TTC549 (cell line): ENCODE data around the gene RNASE13.

Experiments used
- FAIRE-seq: peaks from 2 replicates; lab custom pipeline; 2012; peaks lifted over from hg19 to GRCh38; lab: Jason Lieb, UNC

The RNASE13 gene, protein sequence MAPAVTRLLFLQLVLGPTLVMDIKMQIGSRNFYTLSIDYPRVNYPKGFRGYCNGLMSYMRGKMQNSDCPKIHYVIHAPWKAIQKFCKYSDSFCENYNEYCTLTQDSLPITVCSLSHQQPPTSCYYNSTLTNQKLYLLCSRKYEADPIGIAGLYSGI

DNA sequence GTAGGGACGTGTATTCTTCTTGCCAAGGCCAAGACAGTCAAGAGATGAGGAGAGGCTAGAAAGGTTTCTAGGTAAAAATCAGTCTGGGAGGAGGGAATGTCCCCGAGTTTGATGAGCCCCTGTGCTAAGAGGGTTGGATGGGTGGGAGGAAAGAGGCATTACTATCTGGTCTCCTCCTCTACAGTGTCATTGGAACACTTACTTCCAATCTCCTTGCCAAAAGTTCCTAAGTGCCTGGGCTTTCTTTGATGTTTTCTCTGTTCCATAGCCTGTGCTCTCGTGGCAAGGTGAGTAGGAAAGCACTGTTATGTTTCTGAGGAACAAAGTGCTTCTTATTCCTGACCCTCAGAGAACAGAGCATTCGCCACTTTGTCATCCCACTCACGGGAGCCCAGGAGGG, at the start of gene RNASE13:
Gene RNASE13 (minus strand): TSS at position 101 of the 400 bp plus-strand sequence. CDS start 519 bp downstream, outside the sequence.
- no peak for FAIRE-seq

DNA sequence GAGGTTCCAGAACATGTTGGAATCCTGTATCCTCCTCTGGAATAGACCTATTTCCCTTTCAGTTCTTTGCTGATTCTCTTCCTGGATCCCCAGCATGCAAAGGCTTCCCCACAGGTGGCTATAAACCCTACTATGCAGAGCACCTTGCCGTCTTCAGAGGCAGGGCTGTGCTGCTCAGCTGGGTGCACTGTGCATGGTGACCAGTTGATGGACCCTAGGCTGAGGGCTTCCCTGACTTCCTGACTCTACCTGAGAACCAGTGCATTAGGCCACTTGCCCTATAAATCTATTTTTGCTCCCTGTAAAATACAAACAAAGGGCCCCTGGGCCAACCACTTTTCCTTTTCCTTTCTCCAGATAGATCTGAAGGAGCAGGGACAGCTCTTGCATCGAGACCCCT, 49.8 kb upstream of the RNASE13 start:
- FAIRE-seq = no peak

DNA sequence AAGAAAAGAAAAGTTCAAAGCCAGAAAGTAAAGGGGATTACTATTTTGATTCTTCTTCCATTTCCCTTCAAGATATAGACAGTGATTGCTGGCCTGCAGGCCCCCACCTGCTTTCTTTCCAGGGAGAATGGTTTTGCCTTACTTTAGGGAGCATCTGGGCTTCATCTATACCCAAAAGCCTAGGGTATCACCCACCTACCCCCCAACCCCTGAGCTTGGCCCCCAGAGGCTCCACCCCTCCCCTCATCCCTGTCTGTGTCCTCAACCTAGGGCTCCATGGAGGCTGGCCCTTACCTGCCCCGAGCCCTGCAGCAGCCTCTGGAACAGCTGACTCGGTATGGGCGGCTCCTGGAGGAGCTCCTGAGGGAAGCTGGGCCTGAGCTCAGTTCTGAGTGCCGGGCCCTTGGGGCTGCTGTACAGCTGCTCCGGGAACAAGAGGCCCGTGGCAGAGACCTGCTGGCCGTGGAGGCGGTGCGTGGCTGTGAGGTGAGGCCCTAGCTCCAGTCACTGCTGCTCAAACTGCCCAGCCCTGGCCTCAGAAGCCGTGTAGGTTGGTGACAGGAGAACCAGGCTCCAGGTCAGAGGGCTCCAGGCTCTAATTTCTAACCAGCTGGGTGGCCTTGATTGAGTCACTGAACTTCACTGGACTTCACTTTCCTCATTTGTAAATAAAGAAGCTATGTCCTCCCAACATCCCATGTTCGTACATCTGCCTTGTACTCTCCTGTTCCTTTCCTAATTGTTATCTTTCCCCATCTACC, 49.1 kb upstream of the RNASE13 start:
- FAIRE-seq = no peak

DNA sequence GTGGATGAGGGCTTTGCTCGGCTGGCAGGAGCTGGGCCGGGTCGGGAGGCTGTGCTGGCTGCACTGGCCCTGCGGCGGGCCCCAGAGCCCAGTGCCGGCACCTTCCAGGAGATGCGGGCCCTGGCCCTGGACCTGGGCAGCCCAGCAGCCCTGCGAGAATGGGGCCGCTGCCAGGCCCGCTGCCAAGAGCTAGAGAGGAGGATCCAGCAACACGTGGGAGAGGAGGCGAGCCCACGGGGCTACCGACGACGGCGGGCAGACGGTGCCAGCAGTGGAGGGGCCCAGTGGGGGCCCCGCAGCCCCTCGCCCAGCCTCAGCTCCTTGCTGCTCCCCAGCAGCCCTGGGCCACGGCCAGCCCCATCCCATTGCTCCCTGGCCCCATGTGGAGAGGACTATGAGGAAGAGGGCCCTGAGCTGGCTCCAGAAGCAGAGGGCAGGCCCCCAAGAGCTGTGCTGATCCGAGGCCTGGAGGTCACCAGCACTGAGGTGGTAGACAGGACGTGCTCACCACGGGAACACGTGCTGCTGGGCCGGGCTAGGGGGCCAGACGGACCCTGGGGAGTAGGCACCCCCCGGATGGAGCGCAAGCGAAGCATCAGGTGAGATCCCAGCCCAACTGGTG, 47.0 kb upstream of the RNASE13 start:
- FAIRE-seq = no peak

DNA sequence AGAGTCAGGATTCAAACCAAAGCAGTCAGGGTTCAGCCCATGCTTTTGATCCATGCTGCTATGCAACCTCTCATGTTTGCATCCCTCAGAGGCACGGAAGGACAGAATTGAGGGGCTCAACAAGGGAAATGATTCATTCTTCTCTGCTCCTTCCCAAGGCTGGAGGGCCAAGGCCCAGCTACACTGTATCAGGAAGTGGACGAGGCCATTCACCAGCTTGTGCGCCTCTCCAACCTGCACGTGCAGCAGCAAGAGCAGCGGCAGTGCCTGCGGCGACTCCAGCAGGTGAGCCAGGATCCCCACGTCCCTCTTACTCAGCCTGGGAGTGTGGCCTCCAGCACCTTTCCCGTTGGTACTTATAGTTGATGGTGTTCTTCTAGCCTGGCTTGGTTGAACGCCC, 44.1 kb upstream of the RNASE13 start:
- FAIRE-seq = no peak

DNA sequence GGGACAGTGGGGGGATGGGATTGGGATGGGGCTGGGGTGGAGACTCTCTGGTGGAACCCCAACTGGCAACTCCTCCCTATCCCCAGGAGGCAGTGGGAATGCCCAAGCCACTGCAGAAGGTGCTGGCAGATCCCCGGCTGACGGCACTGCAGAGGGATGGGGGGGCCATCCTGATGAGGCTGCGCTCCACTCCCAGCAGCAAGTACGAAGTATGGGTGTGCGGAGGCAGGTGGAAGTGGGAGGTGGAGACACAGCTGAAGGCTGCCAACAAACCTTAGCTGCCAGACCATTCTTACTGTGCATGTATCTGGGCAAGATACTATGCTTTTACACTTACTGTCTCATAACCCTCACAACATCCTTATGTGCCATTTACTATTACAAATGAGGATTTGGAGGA, 43.7 kb upstream of the RNASE13 start:
- no peak for FAIRE-seq

DNA sequence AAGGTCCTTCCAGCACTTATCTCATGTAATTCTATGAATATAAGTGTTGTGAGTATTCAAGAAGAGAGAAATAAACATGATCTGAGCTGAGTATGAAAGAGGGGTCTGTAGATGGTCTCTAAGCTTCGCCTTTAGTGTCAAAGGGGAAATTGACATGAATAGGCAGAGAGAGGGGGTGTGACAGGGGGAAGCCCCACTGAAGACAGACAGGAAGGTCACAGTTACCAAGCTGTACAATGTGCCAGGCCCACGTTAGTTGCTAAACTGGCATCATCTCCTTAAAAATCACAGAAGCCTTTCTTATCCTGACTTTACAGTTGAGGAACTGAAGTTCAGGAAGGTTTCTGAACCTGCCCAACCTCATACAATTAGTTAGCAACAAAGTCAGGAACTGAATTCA, 43.1 kb upstream of the RNASE13 start:
- FAIRE-seq = no peak

DNA sequence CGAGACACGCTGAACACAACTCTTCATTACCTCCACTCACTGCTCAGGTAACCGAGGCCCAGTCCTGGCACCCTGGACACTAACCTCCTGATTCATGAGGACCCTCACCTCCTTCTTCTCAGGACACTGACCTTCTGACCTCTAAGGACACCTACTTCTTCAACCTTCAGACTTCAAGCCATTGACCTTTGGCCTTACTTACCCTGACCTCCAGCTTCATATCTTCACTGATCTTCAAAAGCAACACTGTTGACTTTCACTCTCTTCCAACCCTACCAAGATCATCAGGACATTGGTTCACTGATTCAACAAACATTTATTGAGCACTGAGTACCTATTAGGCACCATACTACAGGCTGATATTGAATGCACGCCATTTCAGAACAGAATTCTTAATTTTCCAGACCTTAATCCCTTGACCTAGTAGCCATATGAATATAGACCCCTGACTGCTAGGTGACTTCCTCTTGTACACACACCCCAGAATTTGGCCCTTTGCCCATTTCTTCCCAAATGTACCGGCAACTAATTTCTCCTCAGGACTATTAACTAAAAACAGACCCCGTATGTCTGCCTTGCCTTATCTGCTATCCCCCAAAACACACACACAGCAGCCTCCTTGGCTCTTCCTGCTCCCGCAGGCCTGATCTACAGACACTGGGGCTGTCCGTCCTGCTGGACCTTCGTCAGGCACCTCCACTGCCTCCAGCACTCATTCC, 41.3 kb upstream of the RNASE13 start:
- FAIRE-seq = no peak

DNA sequence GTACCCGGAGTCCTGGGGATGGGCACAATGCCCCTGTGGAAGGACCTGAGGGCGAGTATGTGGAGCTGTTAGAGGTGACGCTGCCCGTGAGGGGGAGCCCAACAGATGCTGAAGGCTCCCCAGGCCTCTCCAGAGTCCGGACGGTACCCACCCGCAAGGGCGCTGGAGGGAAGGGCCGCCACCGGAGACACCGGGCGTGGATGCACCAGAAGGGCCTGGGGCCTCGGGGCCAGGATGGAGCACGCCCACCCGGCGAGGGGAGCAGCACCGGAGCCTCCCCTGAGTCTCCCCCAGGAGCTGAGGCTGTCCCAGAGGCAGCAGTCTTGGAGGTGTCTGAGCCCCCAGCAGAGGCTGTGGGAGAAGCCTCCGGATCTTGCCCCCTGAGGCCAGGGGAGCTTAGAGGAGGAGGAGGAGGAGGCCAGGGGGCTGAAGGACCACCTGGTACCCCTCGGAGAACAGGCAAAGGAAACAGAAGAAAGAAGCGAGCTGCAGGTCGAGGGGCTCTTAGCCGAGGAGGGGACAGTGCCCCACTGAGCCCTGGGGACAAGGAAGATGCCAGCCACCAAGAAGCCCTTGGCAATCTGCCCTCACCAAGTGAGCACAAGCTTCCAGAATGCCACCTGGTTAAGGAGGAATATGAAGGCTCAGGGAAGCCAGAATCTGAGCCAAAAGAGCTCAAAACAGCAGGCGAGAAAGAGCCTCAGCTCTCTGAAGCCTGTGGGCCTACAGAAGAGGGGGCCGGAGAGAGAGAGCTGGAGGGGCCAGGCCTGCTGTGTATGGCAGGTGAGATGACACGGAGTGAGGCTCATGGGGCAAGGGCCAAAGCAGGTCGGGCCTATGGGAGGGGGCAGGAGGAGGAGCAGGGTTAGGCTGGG, 40.0 kb upstream of the RNASE13 start:
- no peak for FAIRE-seq

DNA sequence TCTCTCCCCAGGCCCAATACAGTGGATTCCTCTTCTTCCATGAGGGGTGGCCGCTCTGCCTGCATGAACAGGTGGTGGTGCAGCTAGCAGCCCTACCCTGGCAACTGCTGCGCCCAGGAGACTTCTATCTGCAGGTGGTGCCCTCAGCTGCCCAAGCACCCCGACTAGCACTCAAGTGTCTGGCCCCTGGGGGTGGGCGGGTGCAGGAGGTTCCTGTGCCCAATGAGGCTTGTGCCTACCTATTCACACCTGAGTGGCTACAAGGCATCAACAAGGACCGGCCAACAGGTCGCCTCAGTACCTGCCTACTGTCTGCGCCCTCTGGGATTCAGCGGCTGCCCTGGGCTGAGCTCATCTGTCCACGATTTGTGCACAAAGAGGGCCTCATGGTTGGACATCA, 39.3 kb upstream of the RNASE13 start:
- FAIRE-seq = no peak

DNA sequence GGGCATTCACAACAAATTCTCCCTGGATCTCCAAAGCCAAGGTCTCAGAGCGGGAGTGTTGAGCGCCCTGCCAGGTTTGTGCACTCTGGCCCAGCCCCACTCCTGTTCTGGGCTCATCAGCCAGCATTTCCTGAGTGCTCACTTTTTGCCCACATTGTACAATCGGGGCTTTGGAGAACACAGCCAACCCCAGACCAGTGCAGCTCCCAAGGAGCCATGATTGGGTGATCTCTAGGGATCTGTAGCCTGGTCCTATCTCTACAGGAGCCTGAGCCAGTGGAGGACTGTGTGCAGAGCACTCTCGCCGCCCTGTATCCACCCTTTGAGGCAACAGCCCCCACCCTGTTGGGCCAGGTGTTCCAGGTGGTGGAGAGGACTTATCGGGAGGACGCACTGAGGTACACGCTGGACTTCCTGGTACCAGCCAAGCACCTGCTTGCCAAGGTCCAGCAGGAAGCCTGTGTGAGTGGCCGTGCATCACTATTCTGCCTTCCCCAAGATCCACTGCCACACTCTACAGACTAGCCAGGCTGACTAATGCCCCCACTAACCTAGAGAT, 38.3 kb upstream of the RNASE13 start:
- no peak for FAIRE-seq

DNA sequence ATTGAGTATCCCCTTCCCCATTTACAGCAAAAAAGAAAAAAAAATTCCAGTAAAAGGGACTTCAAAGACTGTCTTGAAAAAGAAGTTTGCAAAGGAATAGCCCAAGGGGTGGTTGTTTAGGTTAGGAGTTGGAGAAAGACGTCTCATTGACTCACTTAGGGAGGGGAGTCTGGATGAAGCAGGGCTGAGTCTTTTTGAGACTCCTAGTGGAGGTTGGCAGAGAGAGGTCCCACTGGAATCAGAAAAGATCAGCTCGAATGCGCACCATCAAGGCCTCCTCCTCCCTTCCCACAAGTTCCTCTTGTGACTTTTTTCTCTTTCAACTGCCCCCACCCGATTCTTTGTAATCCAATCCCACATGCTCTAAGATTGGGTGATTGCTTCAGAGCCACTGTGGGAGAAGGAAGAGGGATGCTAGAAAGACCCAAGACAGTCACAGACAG, 37.4 kb upstream of the RNASE13 start:
- FAIRE-seq = no peak

DNA sequence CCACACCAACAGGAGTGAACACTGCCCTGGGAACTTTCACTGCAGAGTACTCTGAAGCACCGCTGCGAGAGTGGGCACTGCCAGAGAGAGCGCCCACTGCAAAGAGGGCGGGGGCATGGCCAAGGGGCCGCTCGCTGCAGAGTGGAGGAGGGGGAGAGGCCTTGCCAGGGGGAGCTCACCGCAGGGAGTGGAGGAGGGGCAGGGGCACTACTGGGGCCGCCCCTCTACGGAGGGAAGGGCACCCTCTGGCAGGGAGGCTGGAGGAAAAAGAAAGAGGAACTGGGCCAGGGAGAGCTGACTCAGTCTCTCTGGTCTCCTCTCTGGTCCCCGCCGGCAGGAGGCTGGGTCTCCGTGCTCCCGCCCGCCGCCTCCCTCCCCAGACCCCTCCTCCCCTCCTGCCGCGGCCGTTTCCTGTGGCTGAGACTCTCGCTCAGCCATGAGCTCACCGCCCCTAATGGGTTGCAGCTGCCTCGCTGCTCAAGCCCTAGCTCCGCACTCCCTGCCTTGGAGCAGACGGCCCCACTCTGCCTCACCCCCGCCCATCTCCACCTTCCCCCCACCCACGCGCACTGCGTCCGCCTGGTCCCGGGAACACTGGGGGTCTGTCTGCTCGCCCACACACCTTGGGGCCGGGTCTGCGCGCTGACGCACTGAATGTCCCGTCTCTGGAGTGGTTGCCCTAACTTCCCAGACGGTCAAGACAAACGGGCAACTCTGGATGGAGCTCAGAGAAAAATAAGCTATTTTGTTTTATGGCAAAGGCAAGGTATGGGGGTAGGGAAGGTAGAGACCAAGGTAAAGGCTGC, 36.8 kb upstream of the RNASE13 start:
- FAIRE-seq = no peak

DNA sequence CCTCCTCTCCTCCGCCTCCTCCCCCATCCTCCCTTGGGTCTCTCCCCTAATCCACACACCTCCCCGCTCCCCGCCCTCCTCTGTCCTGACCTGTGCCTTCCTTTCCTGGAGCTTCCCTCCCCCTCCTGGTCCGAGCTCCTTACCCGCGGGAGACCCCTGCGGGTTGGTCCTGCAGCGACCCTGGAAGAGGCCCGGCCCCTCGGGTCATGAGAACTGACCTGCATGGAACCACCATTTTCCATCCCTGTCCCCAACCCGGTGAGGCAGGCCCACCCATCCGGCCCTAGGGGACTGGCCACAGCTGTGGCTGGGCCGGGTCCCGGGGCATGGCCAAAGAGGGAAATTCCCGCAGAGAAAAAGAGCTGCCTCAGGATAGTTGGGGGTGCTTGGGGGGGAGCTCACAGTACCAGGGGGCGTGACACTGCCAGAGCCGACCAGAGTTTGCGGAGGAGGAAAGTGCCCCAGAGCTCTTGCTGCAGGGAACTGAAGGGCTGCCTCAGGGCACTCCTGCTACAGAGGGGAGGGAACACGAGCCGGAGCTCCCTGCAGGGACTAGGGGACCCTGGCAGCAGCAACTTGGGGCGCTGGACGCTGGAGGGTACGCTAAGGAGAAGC, 36.1 kb upstream of the RNASE13 start:
- FAIRE-seq = no peak

DNA sequence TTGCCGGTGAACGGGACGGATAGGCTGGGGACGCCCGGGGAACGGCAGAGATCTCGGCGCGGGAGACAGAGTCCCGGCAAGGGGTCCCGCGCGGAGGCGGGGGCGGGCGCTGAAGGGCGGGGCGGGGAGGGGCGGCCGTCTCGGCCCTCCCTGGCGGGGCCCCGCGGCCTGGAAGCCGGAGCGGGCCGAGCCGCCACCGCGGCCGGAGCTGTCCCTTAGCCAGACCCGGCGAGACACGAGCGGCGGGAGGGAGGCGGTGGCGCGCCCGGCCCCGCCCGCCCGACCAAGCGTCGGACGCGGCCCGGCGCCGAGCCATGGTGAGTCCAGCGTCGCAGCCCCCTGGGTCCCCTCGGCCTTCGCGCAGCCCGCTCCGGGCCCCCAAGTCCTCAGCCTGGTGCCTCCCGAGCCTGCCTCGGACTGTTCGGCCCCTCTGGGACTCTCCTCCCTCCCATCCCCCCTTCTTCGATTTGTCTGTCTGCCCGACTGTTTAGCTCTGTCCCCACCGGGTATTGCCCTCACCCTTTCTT, 35.5 kb upstream of the RNASE13 start, which contains the start of gene ARHGEF40:
Gene ARHGEF40 (plus strand): TSS at position 222 of the 527 bp plus-strand sequence. CDS start 93 bp downstream, at position 315.
- FAIRE-seq = no peak

DNA sequence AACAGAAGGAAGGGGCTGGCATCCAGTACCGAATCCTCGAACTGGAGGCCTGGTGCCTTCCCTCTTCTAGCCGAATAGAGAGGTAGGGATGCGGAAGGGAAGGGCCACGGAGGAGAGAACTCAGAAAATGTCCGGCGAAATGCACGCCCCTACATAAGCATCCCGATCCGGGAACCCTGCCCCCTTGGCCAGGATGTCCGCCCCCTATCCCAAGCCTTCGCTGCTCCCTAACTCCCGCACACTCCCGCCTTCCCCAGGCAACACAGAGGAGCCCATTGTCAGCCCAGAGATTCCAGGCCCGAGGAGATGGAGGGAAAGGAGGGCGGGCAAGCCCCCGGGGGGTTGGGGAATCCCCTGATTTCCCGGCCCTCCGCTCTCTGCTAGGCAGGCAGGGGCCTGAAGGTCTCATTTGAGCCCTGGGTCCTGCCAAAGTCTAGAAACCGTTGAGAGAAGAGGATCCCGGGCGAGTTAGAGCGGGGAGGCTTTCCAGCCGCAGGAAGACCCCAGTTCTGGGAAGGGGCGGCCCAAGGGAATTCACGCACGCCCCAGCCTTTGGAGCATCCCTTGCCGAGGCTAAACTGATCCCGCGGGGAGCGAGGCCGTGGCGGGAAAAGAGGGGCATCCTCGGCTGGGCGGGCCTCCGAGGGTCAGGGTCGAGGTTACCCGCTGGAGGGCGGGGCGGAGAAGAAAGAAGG, 34.9 kb upstream of the RNASE13 start:
- no peak for FAIRE-seq

DNA sequence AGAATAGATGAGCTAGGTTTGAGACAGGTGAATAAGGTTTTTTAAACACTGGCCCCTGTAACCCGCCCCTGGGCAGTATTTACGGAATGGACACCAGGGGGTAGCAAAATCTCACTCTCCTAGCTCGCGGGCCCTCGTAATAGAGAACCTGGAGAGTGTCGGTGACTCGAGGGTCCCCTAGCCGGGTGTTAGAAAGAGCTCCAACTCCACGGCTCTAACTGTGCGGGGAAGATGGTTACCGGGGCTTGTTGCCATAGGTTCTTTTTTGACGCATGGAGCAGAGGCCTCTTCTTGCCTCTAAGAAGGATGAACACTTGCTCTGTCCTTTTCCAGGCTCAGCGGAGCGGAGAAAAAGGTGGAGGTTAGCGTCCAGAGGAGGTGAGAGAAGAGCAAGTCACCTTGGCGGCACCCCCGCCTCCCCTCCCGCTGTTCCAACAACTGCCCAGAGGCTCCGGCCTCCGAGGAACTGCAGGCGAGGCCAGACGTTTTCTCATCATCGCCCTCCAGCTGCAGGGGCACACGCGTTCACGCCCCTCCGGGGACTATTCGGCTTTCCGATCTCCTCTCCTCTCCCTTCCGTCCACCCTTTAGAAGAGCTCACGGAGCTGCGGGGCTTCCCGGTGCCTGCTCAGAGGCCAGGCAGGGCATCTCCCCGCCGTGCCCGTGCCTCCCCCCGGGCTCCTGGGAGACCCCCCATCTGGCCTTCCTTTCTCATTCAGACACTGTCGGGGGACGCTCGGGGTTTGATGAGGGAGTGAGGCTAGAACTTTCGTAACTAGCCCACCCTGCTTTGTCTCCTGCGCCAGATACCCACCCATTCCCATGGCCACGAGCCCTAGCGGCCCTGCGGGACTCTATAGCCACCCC, 34.1 kb upstream of the RNASE13 start:
- no peak for FAIRE-seq

DNA sequence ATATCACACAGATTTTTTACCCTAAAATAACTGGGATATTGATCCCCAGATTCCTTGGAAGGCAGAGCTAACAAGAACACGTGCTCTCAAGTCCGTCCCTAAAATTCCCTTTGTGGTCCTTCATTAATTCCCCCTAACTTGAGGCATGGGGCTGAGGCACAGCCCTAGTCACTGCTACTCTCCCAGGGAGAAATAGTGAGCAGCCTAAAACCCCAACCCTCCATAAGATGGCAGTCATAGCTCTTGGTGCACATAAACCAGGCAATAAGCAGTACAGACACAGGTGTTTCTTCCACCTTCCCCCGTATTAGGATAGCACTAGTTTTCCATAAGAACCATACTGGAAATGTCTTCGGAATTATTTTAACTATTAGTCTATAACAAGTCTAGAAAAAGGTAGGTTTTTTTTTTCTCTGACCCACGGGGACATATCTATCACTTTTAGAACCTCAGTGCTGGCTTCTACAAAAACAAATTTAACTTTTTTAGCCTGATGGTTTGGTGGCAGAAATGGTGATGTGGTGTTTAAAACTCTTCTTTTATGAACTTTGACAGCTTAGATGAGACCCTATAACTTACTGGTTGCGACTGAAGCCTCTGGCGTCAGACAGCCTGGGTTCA, 32.4 kb upstream of the RNASE13 start:
- no peak for FAIRE-seq
